ENCODE measurements around the gene CAPN5.

Gene CAPN5

GRCh38 chr11:77082838-77083565, 16.2 kb downstream of the CAPN5 start:
- FAIRE-seq (no peak), DNase-seq (ENCODE audit: low spot score) (no peak)

GRCh38 chr11:77083566-77084245, 16.9 kb downstream of the CAPN5 start:
- no peak for FAIRE-seq
- no peak for DNase-seq (ENCODE audit: low spot score)

GRCh38 chr11:77084581-77085191, 17.9 kb downstream of the CAPN5 start:
- FAIRE-seq (peak; percentile 50), DNase-seq (ENCODE audit: low spot score) (no peak)

- FAIRE-seq: no peak
- DNase-seq (ENCODE audit: low spot score): no peak
Measured at GRCh38 chr11:77085652-77086051, 18.9 kb downstream of the CAPN5 start.

GRCh38 chr11:77086521-77087472, 20.0 kb downstream of the CAPN5 start:
- no peak for FAIRE-seq
- DNase-seq (ENCODE audit: low spot score): no peak

GRCh38 chr11:77087723-77088225, 21.0 kb downstream of the CAPN5 start:
- no peak for FAIRE-seq

GRCh38 chr11:77088236-77089003, 21.6 kb downstream of the CAPN5 start:
- no peak for DNase-seq (ENCODE audit: low spot score)
- FAIRE-seq: no peak

More at GRCh38 chr11:77087723-77088225, 21.0 kb downstream of the CAPN5 start:
- no peak for DNase-seq (ENCODE audit: low spot score)

- DNase-seq (ENCODE audit: low spot score): no peak
- FAIRE-seq: no peak
Measured at GRCh38 chr11:77089004-77089545, 22.3 kb downstream of the CAPN5 start.

- no peak for FAIRE-seq
- DNase-seq (ENCODE audit: low spot score): no peak
Measured at GRCh38 chr11:77090046-77090372, 23.2 kb downstream of the CAPN5 start.

GRCh38 chr11:77090373-77091111, 23.8 kb downstream of the CAPN5 start:
- DNase-seq (ENCODE audit: low spot score) (no peak), FAIRE-seq (no peak)

GRCh38 chr11:77091146-77091940, 24.6 kb downstream of the CAPN5 start:
- FAIRE-seq (peak; percentile 95), DNase-seq (ENCODE audit: low spot score) (peak; percentile 93)

GRCh38 chr11:77092382-77092781, 25.6 kb downstream of the CAPN5 start:
- no peak for FAIRE-seq
- no peak for DNase-seq (ENCODE audit: low spot score)

GRCh38 chr11:77093056-77093891, 26.5 kb downstream of the CAPN5 start:
- FAIRE-seq: no peak
- no peak for DNase-seq (ENCODE audit: low spot score)

- FAIRE-seq (no peak), DNase-seq (ENCODE audit: low spot score) (no peak)
Measured at GRCh38 chr11:77093987-77094840, 27.4 kb downstream of the CAPN5 start.

- DNase-seq (ENCODE audit: low spot score): no peak
- no peak for FAIRE-seq
Measured at GRCh38 chr11:77094841-77095365, 28.1 kb downstream of the CAPN5 start.

Data from urothelium cell line (cell line).